ENCODE measurements around the gene CDKN2AIPNL.
"Not testable (repeated sequence)": the region's sequence is repeated elsewhere in the genome, so short reads cannot be mapped to it uniquely, and the experiment has no call there.

Gene CDKN2AIPNL

DNA sequence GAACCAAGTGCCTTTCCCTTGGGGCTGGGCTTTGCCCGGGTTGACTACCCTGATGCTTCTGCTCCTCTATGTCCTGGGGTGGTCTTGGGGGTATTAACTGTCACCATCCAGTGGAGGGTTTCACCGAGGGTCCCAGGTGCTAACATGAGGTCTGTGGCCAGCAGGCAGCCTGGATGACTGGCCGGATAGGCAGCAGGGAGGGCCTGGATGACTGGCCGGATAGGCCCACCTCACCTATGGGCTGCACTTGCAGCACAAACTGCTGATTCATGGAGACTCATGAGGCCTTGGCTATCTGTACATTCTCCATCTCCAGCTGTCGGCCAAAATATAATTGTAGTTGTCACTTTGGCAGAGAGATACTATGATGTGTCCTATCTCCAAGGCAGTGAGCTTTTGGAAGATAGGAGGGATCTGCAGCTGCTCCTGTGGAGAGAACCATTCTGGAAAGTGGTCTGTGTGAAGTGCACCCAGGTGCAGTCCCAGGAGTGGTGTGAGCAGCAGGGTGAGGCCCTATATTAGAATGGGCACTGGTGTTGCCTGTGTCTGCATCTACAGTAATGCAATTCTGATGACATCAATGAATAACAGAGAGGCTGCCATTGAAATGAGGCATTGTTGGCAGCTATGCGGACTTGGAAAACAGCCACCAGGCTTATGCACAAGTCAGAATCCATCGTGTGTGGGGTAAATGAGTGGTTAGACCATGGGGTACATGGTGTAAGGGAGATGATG lies 26.3 kb upstream of the CDKN2AIPNL start:
- DNase-seq: no peak

- DNase-seq: no peak
These were observed 25.7 kb upstream of the CDKN2AIPNL start for GRCh38 chr5:134437340-134437846.

GRCh38 chr5:134436523-134437339 lies 25.1 kb upstream of the CDKN2AIPNL start:
- DNase-seq: peak; percentile 40

- DNase-seq: no peak
These were observed 23.9 kb upstream of the CDKN2AIPNL start for GRCh38 chr5:134435560-134435959.

- no peak for DNase-seq
These were observed 21.1 kb upstream of the CDKN2AIPNL start for GRCh38 chr5:134432677-134433359.

GRCh38 chr5:134432174-134432573 lies 20.5 kb upstream of the CDKN2AIPNL start:
- DNase-seq: no peak

GRCh38 chr5:134430001-134430569 lies 18.4 kb upstream of the CDKN2AIPNL start:
- DNase-seq: no peak

DNA sequence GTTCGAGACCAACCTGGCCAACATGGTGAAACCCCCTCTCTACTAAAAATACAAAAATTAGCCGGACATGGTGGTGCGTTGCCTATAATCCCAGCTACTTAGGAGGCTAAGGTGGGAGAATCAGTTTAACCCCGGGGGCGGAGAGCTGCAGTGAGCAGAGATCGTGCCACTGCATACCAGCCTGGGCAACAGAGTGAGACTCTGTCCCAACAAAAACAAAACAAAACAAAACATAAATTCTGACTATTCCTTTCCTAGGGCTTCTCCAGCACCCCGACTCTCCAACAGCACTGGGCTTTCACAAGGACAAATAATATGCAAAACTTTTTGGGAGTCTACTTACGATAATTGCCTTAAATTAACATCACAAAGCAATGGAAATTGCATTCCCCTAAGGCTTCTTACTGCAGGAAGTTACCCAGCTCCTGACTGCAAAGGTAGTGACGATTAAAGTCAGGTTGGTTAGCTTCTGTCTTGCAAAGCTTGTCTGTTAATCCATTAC lies 15.9 kb upstream of the CDKN2AIPNL start:
- DNase-seq: no peak

DNA sequence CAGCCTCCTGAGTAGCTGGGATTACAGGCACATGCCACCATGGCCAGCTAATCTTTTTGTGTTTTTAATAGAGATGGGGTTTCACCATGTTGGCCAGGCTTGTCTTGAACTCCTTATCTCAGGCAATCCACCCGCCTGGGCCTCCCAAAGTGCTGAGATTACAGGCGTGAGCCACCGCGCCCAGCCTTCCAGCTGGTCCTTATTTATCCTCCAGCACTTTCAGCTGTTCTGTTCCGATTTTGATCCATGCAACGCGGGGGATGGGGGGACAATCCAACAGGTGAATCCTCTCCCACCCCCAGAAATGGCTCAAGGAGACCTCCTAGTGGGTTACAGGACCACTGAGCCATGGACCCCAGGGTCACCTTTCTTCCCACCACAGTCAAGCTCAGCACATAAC lies 14.7 kb upstream of the CDKN2AIPNL start:
- DNase-seq: no peak

DNA sequence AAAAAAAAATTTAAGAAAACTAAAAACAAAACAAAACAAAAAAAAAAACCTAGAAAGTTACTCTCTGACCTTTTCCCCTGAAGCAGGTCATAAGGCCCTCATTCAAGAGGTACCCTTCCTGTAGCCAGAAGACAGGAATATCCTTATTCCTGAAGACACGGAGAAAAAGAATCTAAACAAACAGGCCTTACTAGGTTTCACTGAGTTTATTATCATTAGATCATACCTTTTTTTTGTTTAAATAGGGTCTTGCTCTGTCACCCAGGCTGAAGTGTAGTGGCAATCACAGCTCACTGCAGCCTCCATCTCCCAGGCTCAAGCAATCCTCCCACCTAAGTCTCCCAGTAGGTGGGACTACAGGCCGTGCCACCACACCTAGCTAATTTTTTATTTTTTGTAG lies 11.7 kb upstream of the CDKN2AIPNL start:
- DNase-seq: no peak

DNA sequence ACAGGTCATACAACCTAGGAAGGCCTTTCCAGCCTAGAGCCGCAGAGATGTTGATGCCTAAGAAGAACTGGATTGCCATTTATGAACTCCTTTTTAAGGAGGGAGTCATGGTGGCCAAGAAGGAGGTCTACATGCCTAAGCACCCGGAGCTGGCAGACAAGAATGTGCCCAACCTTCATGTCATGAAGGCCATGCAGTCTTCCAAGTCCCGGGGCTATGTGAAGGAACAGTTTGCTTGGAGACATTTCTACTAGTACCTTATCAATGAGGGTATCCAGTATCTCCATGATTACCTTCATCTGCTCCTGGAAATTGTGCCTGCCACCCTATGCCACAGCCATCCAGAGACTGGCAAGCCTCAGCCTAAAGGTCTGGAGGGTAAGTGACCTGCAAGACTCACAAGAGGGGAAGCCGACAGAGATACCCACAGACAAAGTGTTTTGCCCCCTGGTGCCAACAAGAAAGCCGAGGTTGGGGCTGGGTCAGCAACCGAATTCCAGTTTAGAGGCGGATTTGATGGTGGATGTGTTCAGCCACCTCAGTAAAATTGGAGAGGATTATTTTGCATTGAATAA lies 11.2 kb upstream of the CDKN2AIPNL start:
- DNase-seq: no peak

DNA sequence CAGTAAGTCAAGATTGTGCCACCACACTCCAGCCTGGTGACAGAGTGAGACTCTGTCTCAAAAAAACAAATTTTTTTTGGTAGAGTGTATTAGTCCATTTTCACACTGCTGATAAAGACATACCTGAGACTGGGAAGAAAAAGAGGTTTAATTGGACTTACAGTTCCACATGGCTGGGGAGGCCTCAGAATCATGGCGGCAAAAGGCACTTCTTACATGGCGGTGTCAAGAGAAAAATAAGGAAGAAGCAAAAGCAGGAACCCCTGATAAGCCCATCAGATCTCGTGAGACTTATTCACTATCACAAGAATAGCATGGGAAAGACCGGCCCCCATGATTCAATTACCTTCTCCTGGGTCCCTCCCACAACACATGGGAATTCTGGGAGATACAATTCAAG lies 9.4 kb upstream of the CDKN2AIPNL start:
- not testable (repeated sequence) for DNase-seq

- no peak for DNase-seq
These were observed 8.7 kb upstream of the CDKN2AIPNL start for GRCh38 chr5:134420343-134420742.

- DNase-seq: no peak
These were observed 7.3 kb upstream of the CDKN2AIPNL start for GRCh38 chr5:134418958-134419357.

- no peak for DNase-seq
These were observed 6.0 kb upstream of the CDKN2AIPNL start for GRCh38 chr5:134417707-134418106.

DNA sequence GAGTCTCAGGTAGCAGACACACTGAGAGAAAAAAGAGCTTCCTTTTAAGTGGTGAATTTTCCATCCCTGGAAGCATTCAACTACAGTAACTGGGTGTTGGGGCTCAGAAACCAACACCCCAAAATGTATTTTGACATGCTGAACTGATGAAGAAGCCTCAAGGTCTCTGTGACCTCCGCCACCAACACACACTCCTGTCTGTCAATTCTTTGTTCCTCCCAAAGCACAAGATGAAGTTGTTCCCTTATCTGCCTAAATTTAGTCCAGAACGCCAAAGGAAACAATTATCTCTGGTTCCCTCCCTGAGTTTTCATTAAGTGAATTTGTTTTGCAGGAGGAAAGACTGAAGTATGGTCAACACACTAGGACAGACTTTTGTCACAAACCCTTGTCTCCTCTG lies 1.4 kb upstream of the CDKN2AIPNL start:
- no peak for DNase-seq

DNA sequence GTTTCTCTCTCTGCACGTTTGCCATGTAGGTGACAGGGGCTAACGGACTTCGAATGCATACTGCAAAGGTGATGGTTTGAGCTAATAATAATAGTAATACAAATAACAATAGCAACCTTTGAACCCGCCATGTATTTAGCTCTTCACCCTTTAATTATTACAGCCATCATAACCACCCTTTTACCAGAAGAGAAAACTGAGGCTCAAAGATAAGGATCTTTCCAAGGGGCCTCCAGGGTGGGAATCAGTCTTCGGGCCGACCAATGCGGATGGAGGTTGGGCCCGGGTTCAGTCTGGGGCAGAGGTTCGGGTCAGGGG lies 494 bp downstream of the CDKN2AIPNL start:
- DNase-seq: no peak

- no peak for DNase-seq
These were observed 859 bp downstream of the CDKN2AIPNL start for GRCh38 chr5:134410822-134411221.

GRCh38 chr5:134409321-134409720 lies 2.4 kb downstream of the CDKN2AIPNL start:
- DNase-seq: no peak

DNA sequence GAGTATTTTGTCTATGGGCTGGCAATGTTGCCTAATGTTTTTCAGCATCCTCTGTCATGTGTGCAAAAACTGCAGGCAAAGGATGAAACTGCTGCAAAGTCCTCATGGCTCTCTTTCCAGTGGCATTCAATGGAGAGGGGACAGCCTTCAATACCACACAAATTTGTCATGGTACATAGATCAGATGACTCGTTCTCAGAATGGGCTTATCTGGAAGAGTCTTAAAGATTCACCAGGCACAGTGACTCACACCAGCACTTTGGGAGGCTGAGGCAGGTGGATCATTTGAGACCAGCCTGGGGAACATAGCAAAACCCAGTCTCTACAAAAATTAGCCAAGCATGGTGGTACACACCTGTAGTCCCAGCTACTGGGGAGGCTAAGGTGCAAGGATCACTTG lies 5.3 kb downstream of the CDKN2AIPNL start:
- no peak for DNase-seq

DNA sequence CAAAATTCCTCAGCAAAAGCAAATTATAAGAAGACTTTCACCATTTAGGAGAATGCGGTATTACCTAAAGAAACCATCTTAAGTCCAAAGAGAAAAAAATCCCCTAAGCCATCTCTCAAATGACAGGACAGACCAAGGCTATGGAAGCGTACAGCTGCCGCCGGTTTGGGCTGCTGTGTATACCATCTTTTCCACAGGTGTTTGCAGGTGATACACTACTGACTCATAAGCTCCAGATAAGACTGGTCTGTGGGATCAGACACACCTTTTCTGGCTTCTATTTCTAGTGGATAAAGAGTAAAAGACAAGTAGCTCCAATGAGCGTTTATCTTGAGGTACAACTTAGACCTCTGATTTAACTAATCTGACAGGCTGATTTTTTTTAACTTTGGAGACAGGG lies 7.7 kb downstream of the CDKN2AIPNL start:
- DNase-seq: no peak

DNA sequence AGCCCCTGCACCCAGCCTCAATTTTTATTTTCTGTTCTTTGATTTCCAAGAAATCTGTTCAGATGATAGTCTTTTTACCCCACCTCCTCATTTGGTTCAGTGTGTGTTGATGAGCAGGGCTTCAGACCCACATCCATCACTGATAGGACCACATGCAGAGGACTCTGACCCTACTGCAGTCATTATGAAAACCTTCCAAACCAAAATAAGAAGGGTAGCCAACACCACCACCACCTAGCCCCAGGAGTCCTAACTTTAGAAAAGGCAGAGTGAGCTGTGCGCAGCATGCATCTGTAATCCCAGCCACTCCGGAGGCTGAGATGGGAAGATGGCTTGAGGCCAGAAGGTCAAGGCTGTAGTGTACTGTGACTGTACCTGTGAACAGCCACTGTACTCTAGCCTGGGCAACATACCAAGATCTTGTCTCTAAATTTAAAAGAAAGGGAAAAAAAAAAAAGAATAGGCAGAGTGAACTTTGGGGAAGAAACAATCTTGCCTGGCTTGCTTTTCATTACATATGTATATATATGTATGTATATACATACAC lies 13.0 kb downstream of the CDKN2AIPNL start:
- DNase-seq: no peak

DNA sequence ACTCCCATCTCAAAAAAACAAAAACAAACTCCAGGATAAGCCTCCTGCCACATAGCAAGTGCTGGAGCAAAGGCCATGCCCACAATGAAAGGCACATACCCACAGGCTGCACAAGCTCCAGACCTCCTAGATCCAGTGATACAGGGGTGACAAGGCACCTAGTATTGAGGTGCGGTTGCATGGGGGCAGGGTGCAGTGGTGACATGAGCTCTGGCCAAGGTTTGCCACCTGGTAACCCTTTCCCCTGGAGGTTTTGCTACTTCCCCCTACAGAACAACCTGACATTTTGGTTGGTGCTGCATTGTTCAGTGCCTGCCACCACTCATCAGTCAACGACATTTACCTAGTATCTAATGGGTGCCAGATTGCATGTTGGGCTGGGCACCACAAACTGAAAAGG lies 14.5 kb downstream of the CDKN2AIPNL start:
- no peak for DNase-seq

Measured in NCI-H1092 (cell line).